Activated CD8-positive, alpha-beta memory T cell treated with anti-CD3 and anti-CD28 coated beads, Interleukin-2, amount 50 U/mL, for 4 hours (primary cell): ENCODE data around the gene NCAM2.

Experiments
- DNase-seq: peaks from one replicate; pipeline ENCODE4 v3.0.0-alpha.2; 2020

Gene NCAM2

DNA sequence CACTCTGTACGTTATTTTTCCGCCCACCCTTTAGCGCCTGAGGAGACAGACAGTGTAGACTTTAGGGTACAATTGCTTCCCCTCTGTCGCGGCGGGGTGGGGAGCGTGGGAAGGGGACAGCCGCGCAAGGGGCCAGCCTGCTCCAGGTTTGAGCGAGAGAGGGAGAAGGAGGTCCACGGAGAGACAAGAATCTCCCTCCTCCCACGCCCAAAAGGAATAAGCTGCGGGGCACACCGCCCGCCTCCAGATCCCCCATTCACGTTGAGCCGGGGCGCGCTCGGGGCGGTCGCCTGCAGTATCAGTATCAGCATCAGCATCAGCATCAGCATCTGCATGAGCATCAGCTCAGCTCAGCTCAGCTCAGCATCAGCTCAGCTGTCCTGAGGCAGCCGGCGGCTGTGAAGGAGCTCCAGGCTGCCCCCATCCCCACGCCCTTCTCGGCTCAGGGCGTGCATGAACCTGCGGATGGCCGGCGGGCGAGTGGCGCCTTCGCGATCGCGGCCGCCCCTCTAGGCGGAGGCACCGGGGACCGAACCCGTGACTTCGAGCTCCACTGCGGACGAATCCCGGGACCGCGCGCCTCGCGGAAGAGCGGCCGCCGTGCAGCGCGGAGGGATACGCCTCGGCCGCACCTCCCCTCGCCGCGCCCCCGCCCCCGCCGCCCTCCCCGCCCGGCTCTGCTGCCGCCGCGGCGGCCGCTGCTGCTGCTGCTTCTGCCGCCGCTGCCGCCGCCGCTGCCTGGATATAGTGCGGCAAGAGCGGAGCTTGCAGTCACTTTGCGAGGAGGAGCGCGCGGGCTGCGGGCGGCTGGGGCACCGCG, at the start of gene NCAM2:
Gene NCAM2 (plus strand): TSS at position 774 of the 820 bp plus-strand sequence.
- peak; percentile 62 for DNase-seq

DNA sequence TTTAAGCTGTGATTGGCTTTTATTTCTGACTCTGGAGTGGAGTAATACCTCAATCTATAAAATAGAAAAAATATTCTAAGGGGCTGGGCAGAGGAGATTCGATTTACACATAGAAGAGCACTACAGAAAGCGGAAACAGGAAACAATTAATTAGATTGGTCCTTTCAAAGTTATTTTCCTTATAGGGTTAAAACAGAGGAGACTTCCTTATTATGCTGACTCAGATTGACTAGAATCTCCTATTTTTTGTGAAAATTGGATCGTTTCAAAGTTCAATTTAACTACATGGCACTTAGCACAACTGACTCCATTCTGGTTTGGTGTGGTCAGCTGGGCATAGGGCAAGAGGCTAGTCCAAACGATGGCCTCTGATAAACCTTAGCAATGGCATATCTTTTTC, 48.3 kb upstream of the NCAM2 start:
- no peak for DNase-seq

DNA sequence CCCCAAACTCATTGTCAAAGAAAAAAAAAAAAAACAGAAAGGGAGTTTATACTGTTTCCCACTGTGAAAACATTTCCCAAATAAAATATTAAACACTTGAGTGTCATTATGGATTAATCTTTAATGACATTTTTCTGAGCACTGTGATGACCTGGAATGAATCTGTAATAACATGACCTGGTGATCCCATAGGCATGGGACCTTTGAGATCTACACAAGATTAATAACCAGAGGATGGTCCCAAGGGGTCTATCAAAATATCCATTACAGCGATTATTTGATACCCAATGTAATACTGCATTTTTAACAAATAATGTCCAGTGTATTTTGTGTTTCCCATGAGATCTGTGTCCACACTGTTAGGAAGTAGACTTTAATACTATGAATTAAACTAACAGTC, 32.4 kb upstream of the NCAM2 start:
- DNase-seq: no peak

DNA sequence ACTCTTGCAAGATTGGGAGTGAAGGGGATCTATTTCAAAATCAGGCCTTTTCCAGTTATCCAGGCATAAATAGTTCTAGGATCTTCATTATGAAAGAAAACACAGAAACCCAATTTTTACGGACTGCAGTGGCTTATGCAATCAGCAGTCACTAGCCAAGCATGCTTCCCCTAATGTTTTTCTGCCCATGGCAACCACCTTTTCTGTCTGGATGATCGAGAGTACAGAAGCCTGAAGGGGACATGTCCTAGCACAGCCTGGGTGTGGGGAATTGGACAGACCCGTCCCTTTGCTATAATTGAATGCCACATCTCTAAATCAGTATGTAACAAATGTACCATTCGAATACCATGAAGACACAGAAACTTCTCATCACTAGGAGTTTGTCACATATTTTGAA, 29.8 kb upstream of the NCAM2 start:
- DNase-seq: no peak

DNA sequence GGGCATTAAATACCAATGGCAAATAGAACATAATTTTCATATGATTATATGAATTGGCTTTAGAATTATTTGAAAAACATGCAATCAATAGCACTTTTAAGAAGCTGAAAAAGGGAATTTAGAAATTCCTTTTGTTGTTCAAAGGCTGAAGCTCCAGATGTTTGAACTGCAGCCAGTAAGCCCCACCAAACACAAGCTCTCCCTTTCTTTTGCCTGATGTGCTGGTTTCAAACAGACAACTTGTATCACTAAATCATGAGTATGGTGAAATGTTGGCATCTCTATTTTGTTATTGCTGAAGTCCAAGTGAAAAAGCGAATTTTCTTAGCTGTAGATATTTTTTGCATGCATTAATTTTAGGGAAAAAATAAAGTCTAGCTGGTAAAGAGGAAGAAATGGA, 27.5 kb upstream of the NCAM2 start:
- no peak for DNase-seq

DNA sequence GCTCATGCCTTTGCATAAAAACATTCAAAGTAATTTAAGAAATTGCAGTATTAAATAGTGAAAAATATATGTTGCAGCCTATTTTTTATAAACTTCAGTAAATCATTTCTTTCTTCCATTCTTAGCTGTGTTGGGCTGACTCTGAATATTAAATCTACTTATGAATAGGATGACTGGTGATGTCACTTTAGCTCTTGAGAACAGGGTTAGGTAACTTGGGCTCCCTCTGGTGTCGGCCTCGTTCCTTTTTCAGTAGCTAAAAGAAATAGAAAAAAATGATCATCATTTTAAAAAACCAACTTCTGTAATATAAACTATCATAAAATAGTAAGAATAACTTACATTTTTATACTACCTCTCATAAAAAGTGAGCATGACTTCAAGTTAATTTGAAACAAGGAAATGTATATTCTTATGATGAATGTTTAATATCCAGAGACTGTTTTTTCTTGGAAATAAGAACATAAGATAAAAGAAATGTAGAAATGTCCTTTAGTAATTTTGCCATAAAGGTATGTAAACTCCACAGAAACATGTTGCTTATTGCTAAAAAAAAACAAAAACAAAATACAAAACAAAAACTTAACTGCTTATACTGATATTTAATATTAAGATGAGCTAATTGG, 26.8 kb upstream of the NCAM2 start:
- DNase-seq: no peak

DNA sequence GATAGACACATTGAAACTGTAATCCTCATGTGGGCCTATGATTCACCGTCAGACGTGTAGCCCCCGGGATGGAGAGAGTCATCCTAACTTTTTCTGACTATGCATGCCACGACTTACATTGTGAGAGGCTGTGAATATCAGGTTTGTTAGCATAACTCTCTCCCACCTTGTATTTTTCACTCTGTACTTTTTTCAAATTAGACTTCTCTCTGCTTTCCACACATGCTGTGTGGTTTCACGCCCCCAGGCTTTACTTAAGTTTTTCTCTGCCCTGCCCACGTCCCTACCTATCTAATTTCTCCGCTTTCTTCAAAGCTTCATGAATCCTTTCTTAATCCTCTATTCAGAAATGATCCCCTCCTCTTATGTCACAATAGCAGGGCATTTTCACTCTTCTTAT, 3.4 kb upstream of the NCAM2 start:
- no peak for DNase-seq

DNA sequence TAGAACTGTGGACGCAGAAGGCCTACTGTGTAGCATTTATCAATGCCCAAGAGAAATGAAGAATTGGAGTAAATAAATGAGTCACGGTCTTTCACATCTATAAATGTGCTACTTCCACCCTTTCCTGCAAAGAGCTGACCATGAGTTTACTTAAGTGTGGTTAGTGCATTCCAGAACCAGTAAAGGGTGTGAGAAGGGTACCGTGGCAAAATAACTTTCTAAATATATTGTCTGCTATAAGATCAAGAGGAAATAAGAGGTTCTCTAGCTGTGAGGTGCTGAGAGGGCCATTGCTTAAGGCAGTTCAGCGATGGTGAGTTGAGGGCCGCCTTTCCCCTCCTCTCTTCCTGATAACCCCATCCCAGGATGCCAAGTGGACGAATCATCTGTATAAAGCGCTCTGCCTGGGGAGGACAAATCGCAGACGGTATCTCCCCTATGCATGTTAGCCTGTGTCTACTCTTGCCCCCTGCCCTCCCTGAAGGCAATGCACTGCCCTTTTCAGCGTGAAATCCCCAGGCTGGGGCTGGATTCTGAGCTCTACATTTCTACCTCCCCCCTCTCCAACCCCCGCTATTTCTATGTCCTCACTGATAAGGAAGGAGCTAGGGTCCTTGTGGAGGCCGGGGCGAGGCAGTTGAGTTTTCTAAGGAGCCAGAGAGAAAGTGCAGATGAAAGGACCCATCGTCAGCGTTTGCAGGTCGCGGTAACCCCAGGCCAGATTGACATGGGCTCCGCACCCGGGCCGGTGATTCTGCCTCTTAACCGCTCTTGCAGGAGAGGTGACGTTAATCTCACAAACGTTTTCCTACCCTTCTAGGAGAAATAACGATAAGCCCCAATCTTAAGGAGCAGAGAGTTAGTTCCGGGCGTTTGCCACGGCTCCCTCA, 1.5 kb upstream of the NCAM2 start:
- DNase-seq: no peak

DNA sequence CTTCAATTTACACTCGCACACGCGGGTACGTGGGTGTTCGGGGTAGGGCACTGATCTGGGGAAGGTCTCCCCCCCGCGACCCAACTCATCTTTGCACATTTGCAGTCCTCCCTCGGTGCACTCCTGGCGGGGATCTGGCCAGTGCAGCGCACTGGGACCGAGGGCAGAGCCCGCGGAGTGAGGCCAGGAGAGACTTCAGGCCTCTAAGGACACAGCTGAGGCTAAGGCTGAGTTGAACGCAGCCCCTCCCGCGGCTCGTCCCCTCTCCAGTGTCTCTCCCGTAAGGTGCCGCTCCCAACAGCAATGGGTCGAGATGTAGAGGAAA, 936 bp upstream of the NCAM2 start:
- no peak for DNase-seq

DNA sequence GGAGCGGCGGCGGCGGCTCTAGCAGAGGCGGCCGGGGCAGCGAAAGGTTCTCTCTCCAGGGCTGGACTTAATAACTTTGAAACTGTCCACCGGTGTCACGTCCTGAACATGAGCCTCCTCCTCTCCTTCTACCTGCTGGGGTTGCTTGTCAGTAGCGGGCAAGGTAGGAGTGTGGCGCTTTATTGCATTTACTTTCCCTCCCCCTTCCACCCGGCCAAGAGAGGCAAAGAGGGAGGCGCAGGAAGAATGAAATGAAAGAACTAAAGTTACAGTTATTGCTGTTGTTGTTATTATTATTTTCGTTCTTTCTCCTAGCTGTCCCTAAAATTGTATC, 214 bp downstream of the NCAM2 start:
- no peak for DNase-seq

DNA sequence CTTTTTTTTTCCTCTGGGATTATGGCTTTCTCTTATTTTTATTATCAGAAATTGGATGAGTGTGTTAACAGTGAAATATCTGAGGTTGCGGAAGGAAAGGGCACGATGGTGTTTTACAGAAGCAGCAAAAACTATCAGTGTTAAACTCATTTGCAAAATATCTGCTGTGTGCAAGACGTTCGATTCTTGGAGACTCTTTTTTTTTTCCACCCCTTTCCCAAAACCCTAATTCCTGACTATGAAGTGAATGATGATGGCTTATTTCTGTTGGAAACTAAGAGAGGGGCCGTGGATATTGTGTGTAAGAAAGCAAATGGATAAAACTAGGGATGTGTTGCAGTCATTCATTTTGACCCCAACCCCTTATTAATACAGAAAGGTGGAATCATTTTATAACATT, 677 bp downstream of the NCAM2 start:
- DNase-seq: no peak

DNA sequence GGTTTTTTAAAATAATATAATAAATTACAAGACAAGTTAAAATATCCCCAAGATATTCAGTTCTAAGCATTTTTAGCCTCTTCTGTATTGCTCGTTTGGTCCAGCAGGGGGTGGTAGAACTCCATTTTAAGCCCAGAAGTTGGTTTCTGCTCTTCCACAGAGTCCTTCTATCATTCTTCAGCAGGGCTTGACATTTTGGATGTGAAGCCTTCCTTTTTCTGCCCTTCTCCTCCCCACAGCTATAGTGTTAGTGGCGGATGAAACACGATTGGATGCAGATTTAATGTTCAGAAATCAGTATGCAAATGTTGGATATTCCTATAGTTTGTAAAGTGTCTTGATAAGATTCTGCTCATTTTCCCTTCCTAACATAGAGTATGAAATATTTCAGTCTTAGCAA, 1.4 kb downstream of the NCAM2 start:
- DNase-seq: peak; percentile 23

DNA sequence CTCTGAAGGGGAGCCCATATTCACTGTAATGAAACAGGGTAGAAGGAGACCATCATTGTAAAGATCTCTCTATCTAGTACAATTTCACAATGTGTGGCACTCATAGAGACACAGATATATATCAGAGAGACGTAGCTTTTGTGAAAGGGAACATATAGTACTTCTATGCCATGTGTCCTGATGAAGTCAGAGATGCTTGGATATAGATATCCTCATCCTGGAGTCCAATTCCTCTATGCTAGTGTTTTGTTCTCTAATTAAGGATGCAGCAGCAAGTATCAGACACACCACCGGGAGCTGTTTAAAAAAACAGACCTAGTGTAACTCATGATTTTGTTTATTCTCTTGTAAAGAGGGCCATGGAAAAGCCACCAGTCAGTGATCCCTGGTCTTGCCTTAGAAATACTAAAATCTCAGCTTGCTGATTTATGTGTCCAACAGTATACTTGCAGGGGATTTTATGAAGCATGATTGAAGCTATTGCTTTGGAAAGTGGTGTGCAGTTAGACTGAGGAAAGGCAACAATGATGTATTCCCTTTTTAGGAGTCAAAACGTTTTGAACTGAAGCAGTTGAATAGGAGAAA, 2.5 kb downstream of the NCAM2 start:
- no peak for DNase-seq

DNA sequence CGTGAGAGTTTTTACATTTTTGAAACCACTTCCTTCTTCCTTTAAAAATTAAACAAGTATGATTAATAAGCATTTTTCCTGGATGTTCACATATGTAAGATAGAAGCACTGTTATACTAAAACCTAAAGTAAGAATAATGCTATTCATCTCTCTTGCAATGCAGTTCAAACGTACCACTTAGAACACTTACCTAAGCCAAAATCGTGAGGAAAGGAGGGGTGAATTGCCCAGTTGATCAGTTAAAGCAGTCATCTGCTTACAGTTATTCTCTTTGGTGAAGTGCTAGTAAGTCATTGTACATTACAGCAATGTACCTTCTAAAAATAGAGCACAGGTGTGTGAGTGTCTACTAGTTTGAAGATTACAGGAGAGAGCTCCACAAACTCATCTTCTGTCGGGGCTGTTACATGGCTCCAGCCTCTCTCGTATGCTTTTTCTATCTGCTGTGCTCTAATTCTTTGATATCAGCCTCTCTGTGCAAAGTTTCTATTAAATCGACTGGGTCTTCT, 3.4 kb downstream of the NCAM2 start:
- no peak for DNase-seq

DNA sequence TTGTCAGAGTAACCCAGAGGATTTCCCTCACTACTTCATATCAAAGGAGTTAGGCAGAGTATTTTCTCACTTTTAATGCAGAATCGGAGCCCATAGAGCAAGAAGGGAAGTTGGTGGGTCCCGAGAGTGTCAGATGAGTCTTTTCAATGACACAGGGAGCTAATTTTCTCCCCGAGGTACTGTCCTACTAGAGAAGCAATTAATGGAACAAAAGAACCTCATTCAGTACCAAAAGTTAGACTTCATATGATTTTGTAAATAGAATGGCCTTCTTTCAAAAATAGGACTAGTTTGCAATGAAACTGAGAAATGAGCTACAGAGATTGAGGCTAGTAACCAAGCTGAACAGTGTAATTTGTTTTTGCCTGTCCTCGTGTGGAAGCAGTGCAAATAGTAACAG, 3.9 kb downstream of the NCAM2 start:
- DNase-seq: no peak

DNA sequence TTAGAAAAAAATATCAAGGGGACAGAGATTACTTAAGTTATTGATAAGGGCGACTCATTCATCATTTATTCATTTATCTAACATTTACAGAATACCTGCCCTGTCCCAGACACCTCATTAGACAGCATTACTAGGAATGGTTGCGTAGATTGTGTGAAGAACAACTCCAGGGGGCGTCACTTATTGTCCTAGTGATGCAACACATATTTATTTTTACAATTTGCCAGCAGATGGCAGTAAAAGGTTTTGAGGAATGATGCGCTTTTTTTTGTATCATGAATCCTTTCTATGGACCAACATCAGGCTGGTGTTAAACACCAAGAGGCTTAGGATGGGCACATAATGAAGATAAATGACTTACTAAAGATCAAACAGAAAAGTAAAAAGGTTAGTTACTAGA, 5.5 kb downstream of the NCAM2 start:
- DNase-seq: no peak

DNA sequence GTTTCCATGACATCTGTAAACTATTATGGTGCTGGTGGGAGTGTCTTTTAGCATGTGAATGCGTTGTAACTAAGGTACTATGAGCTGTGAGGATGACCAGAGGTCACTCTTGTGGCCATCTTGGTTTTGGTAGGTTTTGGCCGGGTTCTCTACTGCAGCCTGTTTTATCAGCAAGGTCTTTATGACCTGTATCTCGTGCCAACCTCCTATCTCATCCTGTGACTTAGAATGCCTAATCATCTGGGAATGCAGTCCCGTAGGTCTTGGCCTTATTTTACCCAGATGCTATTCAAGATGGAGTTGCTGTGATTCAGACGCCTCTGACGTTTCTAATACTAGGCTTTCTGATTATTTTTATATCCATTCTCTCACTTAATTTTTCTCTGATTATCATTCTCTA, 9.4 kb downstream of the NCAM2 start:
- no peak for DNase-seq

DNA sequence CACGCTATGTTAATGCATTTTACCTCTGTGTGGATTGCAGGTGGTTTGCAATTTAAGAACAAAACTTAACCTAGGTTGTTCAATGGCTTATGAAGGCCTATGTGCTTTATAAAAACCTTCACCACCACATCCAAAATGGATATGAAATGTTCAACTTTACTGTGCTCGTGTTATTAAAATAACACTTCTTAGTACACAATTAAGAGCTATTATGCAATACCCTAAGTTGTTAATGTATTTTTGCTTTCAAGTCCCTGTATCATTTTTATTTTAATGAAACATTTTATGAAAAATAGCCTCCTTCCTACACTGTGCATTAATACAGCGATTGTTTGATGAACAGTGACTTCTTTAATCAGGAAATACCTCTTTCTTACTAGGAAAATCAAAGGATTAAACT, 12.0 kb downstream of the NCAM2 start:
- no peak for DNase-seq

DNA sequence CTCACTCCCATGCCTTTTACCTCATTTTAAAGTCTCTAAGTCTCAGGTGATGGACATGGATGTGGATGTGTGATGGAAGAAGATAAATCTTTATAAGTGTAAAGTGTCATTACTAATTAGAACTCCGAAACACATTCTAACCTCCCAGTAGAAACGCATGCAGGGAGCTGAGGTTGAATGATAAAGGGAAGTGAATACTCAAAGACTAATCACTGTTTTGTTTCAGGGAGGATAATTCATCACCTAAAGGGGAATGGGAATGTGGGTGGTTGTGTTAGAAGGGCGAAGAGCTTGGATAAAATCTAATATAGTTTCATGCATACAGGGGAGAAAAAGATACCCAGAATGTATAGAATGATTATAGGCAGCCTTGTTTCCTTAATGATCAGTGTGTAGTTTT, 12.5 kb downstream of the NCAM2 start:
- no peak for DNase-seq

DNA sequence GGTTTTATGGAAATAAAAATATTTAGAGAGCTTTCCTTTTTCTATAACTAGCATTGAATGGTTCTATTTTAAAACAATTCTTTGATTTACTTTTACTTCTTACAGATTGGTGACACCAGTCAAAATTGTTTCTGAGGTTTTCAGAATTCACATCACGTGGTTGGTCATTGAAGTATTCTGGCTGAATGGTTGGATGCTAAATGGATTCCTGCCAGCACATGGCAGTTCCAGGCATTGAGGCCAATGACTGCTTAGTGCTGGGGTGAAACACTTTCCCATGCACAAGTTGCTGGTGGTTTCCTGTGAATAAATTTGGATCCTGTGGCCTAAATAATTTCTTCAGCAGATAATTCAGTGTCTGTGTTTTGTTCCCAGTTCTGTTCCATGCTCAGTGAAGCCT, 20.6 kb downstream of the NCAM2 start:
- DNase-seq: no peak

DNA sequence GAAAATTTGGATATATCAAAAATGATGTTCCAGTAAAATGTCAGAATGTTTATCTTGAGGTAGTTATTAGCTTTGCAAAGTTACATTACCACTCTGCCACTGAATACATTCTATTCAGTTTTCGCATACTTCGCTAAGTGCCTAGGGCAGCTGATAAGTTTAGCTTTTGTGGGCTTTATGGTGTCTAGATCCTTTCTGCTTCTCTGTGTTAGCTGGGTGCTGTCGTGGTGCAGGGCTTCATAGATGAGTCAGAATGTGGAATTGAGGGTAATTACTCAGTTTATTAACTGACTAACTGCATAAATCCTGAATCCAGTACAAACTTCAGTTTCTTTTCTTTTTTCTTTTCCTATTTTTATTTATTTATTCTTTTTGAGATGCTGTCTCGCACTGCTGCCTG, 21.5 kb downstream of the NCAM2 start:
- no peak for DNase-seq

DNA sequence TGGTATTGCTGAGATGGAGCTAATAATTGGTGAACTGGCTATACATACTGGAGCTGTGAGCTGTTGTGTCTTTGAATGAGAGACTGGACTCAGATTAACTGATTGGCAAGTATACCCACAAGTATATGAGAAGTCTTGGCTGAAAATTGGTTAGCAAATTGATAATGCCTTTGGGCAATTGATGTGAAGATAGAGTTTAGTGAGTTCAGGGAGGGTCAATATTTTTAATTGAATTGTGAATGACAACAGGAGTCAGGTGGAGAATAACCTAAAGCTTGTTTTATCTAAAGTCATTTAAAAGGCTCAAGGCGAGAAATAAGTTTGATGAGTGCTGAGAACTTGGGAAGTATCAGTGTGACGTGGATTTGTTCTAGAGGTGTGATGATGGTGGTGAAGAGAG, 27.5 kb downstream of the NCAM2 start:
- DNase-seq: no peak

DNA sequence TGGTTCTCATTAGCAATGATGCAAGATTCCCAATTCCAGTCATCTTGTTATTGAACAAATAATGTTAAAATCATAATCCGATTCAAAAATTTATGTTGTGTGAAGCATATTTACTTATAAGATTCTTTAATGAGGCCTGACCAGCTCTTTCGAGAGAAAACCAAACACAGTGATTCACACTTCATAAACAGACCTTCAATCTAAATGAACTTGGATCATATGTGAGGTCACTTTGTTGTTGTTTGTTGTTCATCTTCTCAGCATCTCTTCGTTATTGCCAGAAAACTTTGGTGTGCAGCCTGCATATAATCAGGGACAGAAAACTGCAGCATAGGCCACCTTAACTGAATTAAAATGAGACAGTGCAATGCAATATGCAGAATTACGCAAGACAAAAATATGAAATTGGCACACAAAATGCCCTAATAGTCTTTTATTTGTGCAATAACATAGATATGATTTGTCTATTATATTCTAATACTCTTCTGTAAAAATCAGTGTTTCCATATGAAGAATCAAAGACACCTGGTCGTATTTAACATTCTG, 30.1 kb downstream of the NCAM2 start:
- no peak for DNase-seq
